SK-N-SH (cell line): Measurements from ENCODE around the gene SYCE1L.
A peak's percentile ranks its signal among the peaks of the same experiment; 100 is the strongest.

ENCODE experiments used
- EZH2phosphoT487 ChIP-seq: fragments of 200-600 bp; sonication (generic); IDR thresholded peaks from 2 replicates; pipeline ENCODE4 v1.6.1; 2017; ENCODE audit warnings: low read depth, mixed run types, mild to moderate bottlenecking, antibody characterized with exemption, moderate library complexity, borderline replicate concordance
- MXI1 ChIP-seq: IDR thresholded peaks from 2 replicates; pipeline ENCODE4 v1.6.1; 2012; ENCODE audit warnings: mild to moderate bottlenecking, low read depth, low read length, improper control_type of control experiment
- POLR2AphosphoS5 ChIP-seq: IDR thresholded peaks from 2 replicates; pipeline ENCODE4 v1.6.1; 2012; ENCODE audit warnings: low read depth, low read length
- TF ChIP-seq, protein P1 (sequence below): fragments of 200-600 bp; sonication (generic); IDR thresholded peaks from 2 replicates; pipeline ENCODE4 v1.6.1; 2017; ENCODE audit warnings: antibody characterized with exemption, mild to moderate bottlenecking, moderate library complexity

DNA sequence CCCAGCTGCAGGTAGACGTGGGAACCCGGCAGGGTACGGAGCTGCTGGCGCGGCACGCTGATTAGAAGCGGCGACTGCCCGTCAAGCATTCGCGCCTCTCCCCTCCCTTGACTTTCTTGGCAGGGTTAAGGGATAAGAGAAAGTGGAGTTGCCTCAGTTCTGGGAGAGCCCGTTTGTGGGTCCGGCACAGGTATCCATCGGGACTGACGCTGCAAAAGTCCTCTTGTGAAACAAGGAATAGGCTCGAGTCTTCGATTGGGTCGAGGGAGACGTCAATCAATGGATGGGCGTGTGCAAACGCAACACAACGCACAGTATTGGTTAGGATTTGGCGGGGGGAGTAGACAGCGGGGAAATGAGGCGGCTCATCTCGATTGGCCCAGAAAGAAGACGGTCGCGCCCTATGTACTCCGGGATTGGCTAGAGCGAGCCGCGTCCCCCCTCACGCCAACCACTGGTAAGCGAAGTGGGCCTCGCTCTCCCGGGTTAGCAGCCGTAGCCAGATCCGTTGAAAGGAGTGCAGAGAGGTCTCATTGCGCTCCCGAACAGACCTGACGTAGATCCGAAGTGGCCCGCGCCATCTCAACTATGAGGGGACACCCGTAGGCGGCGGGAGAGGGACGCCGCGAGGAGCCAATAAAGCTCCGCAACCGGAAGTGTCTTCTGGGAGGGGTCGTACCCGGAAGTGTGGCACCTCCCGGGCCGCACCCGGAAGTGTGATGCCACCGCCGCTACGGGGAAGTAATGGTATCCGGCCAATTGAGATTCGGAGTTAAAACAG is 8.5 kb upstream of the SYCE1L start, which contains the start of gene MON1B:
- TF ChIP-seq, protein P1, sequence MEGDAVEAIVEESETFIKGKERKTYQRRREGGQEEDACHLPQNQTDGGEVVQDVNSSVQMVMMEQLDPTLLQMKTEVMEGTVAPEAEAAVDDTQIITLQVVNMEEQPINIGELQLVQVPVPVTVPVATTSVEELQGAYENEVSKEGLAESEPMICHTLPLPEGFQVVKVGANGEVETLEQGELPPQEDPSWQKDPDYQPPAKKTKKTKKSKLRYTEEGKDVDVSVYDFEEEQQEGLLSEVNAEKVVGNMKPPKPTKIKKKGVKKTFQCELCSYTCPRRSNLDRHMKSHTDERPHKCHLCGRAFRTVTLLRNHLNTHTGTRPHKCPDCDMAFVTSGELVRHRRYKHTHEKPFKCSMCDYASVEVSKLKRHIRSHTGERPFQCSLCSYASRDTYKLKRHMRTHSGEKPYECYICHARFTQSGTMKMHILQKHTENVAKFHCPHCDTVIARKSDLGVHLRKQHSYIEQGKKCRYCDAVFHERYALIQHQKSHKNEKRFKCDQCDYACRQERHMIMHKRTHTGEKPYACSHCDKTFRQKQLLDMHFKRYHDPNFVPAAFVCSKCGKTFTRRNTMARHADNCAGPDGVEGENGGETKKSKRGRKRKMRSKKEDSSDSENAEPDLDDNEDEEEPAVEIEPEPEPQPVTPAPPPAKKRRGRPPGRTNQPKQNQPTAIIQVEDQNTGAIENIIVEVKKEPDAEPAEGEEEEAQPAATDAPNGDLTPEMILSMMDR, result no peak
- TF ChIP-seq MXI1, result peak; percentile 74
- TF ChIP-seq POLR2AphosphoS5, result peak; percentile 51
- no peak for TF ChIP-seq EZH2phosphoT487
